Nucleus accumbens (tissue), 56 donors: ENCODE data around the gene MN1.

Source experiments
- DNase-seq, 56 donors: peaks; one replicate each; lab custom pipeline; 2025; lab: John Stamatoyannopoulos, UW

MN1 gene

GRCh38 chr22:27769012-27769411 is 32.5 kb downstream of the MN1 start:
- DNase-seq, result no peak

GRCh38 chr22:27768027-27768653 is 33.4 kb downstream of the MN1 start:
- peak in 35 of 56 donors; percentile 18 to 89 (median 52) for DNase-seq

- DNase-seq, result no peak
These were observed 34.9 kb downstream of the MN1 start for GRCh38 chr22:27766679-27767078.

- DNase-seq, result no peak
These were observed 35.8 kb downstream of the MN1 start for GRCh38 chr22:27765706-27766291.

- DNase-seq, result no peak
These were observed 36.8 kb downstream of the MN1 start for GRCh38 chr22:27764722-27765236.

GRCh38 chr22:27761665-27762064 is 39.9 kb downstream of the MN1 start:
- no peak for DNase-seq

- DNase-seq, result no peak
These were observed 40.6 kb downstream of the MN1 start for GRCh38 chr22:27761000-27761399.

GRCh38 chr22:27760474-27760873 is 41.1 kb downstream of the MN1 start:
- DNase-seq, result no peak

GRCh38 chr22:27757928-27758525 is 43.5 kb downstream of the MN1 start:
- no peak for DNase-seq

GRCh38 chr22:27756212-27756660 is 45.3 kb downstream of the MN1 start:
- DNase-seq, result peak in 22 of 56 donors; percentile 10 to 66 (median 45)

GRCh38 chr22:27755521-27756211 is 45.9 kb downstream of the MN1 start:
- DNase-seq, result peak in 5 of 56 donors; percentile 32 to 61 (median 58)

GRCh38 chr22:27754888-27755480 is 46.6 kb downstream of the MN1 start:
- no peak for DNase-seq

- DNase-seq, result no peak
These were observed 47.2 kb downstream of the MN1 start for GRCh38 chr22:27754247-27754887.

GRCh38 chr22:27752771-27753170 is 48.8 kb downstream of the MN1 start:
- DNase-seq, result peak in 1 of 56 donors; percentile 17

- no peak for DNase-seq
These were observed 49.4 kb downstream of the MN1 start for GRCh38 chr22:27752141-27752540.

GRCh38 chr22:27751277-27752070 is 50.1 kb downstream of the MN1 start:
- no peak for DNase-seq

GRCh38 chr22:27750584-27751265 is 50.8 kb downstream of the MN1 start:
- no peak for DNase-seq

GRCh38 chr22:27749597-27750225 is 51.8 kb downstream of the MN1 start:
- peak in 10 of 56 donors; percentile 5 to 50 (median 28) for DNase-seq
